ENCODE results near the gene MAGEB18. TPM values are rescaled to one million over a fixed set of nuclear protein-coding genes. Genes with fewer than 3 reads are reported as not detected.

MAGEB18 gene
- total RNA-seq (2014; rRNA removed; shearing (Covaris generic)) = not detected in 2 replicates

DNA sequence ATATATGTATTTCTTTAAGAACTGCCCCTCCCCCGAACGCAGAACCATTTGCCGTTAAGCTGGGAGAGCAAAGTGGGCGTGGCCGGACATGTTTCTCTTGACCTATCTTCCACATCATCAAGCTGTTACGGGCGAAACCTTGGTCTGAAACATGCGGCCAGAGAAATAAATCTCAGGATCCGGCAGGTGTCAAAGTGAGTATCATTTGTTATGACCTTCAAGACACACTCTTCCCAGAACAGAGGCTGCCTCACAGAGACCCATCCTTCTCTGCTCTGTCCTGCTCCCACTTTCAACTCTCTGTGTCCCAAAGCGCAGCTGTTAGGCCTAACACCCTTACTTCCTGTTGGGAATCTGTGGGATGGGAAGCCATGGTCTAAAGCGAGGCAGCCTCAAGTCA is at the start of gene MAGEB18:
Gene MAGEB18, plus strand, starts transcription at position 70 of the 400 bp plus-strand sequence. CDS start 643 bp downstream, outside the sequence.
- in situ Hi-C loops (cut with HindIII; ENCODE audit: low sequenced_read_pairs) = no loop called here
- DNase-seq (ENCODE audit: low spot score) = no peak

DNA sequence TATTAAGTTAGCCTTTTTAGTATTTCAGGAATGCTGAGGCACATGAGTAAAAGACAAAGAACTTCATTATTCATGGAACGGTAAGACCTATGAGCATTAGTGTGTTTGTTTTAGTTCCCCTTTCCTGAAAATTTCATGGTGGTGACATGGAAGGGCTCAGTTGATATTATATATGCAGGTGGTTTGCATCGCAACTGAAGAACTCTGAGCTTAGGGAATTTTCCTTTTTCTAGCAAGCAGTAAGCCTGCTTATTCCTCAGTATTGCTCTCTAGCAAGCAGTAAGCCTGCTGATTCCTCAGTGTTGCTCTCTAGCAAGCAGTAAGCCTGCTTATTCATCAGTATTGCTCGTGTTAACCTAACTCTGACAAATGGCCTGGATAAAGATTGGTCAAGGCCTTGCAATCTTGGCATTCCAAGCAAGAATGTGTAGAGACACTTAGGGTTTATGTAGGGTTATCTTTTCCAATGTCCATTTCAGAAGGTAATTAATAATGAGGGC is 37.7 kb upstream of the MAGEB18 start:
- no peak for DNase-seq (ENCODE audit: low spot score)
- in situ Hi-C loops (cut with HindIII; ENCODE audit: low sequenced_read_pairs) = no loop called here

DNA sequence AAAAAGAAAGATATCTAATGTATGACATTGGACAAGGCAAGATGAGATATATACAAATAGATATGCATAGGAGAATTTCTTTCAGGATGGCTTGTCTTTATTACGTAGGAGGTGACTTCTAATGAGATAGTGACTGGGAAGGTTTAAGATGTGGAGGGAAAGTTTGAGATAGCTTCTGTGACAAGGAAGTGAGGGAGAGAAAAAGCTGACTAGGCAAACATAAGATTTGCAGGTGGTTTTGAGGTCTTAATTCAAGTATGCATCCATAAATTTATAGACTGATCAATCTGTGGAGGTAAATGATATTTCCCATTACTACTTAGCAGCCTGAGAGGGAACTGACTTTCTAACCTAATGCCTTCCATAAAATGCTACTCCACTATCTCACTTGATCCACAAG is 29.0 kb upstream of the MAGEB18 start:
- no peak for DNase-seq (ENCODE audit: low spot score)
- in situ Hi-C loops (cut with HindIII; ENCODE audit: low sequenced_read_pairs) = no loop called here

DNA sequence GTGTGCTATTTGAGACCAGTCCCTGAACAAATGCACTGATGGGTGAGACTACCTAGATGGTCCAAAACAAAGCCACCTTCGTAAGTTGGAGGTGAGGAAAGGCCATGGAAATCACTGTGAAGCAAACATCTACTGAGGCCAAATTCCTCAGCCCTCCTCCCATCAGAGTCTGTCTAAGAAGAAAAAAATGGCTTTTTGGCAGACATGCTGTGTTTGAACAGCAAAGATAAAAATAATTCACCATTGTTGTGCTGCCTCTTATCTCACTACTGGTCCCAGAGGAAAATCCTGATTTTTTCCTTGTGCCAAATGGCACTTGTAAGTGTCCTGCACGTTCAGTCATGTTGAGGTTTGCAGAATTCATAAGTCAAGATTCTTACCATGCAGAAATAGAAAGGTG is 7.9 kb downstream of the MAGEB18 start:
- in situ Hi-C loops (cut with HindIII; ENCODE audit: low sequenced_read_pairs) = no loop called here
- no peak for DNase-seq (ENCODE audit: low spot score)

DNA sequence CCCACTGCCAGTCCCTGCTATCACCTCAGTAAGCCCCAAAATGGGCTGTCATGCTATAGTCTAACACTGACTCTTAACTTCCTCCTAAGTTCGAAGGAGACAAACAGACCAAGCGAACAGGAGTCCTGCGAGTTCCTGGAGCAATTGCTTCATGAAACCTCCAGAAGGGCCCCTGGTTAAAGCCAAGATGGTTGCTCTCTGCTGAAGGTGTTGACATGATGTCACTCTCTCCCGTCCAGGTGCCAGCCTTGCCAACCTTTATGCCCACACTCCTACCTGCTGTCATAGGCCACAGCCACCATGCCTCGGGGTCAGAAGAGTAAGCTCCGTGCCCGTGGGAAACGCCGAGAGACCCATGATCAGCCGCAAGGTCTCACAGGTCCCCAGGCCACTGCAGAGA is 22.2 kb downstream of the MAGEB18 start, which contains the start of gene MAGEB6B:
Gene MAGEB6B, plus strand, starts transcription at position 301 of the 400 bp plus-strand sequence. Its CDS starts 0 bp downstream, at position 301.
- no peak for DNase-seq (ENCODE audit: low spot score)
- in situ Hi-C loops (cut with HindIII; ENCODE audit: low sequenced_read_pairs) = no loop called here

Other genes with a start within 250 kb of the MAGEB18 start
- gene MAGEB6B, start 22.3 kb downstream of the MAGEB18 start, total RNA-seq (2014; rRNA removed; shearing (Covaris generic)) = not detected in 2 replicates
- gene MAGEB6, start 54.1 kb downstream of the MAGEB18 start, total RNA-seq (2014; rRNA removed; shearing (Covaris generic)) = not detected in 2 replicates
- not detected in 2 replicates for gene MAGEB5, start 77.8 kb downstream of the MAGEB18 start, total RNA-seq (2014; rRNA removed; shearing (Covaris generic))